Breast epithelium (tissue), 4 donors: ENCODE results near the gene NPHP1. TPM values are rescaled to one million over a fixed set of nuclear protein-coding genes. Genes with fewer than 3 reads are reported as not detected.
A peak's percentile ranks its signal among the peaks of the same experiment; 100 is the strongest.
"Not testable (repeated sequence)": the region's sequence is repeated elsewhere in the genome, so short reads cannot be mapped to it uniquely, and the experiment has no call there.

Experiments
- DNase-seq, 2 donors: peaks; one replicate each; pipeline ENCODE4 v3.0.0-alpha.2; 2019; ENCODE audit warnings: low spot score in 2 of 2
- H3K27ac ChIP-seq, 2 donors: fragments of 200-600 bp; sonication (generic) in 1 of 2; one replicate each; pipeline ENCODE4 v1.5.1; 2016 to 2019; ENCODE audit warnings: mild to moderate bottlenecking in 1 of 2
- H3K27me3 ChIP-seq, 2 donors: fragments of 200-600 bp; sonication (generic) in 1 of 2; one replicate each; pipeline versions ENCODE4 v1.5.1 to v1.6.0; 2017 to 2019; ENCODE audit warnings: control low read depth in 1 of 2, mild to moderate bottlenecking in 1 of 2
- H3K36me3 ChIP-seq: fragments of 200-600 bp; one replicate; pipeline ENCODE4 v1.5.1; 2019
- H3K4me1 ChIP-seq, 2 donors: fragments of 200-600 bp; sonication (generic); one replicate each; pipeline ENCODE4 v1.5.1; 2016 to 2019; ENCODE audit warnings: control low read depth in 1 of 2
- H3K4me3 ChIP-seq, 3 donors: fragments of 200-600 bp; sonication (generic); 1 replicate in 2 of 3; 2 replicates in 1 of 3; pipeline ENCODE4 v1.5.1; 2016 to 2019; ENCODE audit warnings: mild to moderate bottlenecking in 3 of 3, moderate library complexity in 2 of 3
- H3K9me3 ChIP-seq, 2 donors: fragments of 200-600 bp; sonication (generic) in 1 of 2; one replicate each; pipeline ENCODE4 v1.5.1; 2016 to 2019; ENCODE audit warnings: control low read depth in 1 of 2
- POLR2A ChIP-seq: fragments of 450-650 bp; IDR thresholded peaks from one replicate; pipeline ENCODE4 v1.6.1; 2016; ENCODE audit warnings: antibody characterized with exemption, mild to moderate bottlenecking, moderate library complexity
- POLR2AphosphoS5 ChIP-seq, 3 donors: sonication (generic); formaldehyde crosslinking; IDR thresholded peaks; one replicate each; pipeline ENCODE4 v1.6.1; 2017; ENCODE audit warnings: antibody characterized with exemption in 3 of 3
- intact Hi-C: fragments of 100-400 bp; cut with DNase I; formaldehyde crosslinking; loops from one replicate; pipeline ENCODE4 v1.15.1; 2023; ENCODE audit warnings: low total_unique reads
- total RNA-seq, 3 donors: library from RNA; depleted of rRNA; stranded (reverse); fragments of >200 nt; gene quantifications; one replicate each; pipeline ENCODE4 v1.1.0, GENCODE V29; 2016
- TF ChIP-seq, protein P1 (sequence below), 3 donors: fragments of 450-650 bp; IDR thresholded peaks; one replicate each; pipeline ENCODE4 v1.5.1; 2016 to 2017; ENCODE audit warnings: antibody characterized with exemption in 3 of 3, mild to moderate bottlenecking in 3 of 3, moderate library complexity in 3 of 3

Gene NPHP1
- 10 to 100 TPM in 1 of 3 donors, 1 to 10 TPM in 2; 5.4 to 15.4 (median 7.2) TPM for total RNA-seq

DNA sequence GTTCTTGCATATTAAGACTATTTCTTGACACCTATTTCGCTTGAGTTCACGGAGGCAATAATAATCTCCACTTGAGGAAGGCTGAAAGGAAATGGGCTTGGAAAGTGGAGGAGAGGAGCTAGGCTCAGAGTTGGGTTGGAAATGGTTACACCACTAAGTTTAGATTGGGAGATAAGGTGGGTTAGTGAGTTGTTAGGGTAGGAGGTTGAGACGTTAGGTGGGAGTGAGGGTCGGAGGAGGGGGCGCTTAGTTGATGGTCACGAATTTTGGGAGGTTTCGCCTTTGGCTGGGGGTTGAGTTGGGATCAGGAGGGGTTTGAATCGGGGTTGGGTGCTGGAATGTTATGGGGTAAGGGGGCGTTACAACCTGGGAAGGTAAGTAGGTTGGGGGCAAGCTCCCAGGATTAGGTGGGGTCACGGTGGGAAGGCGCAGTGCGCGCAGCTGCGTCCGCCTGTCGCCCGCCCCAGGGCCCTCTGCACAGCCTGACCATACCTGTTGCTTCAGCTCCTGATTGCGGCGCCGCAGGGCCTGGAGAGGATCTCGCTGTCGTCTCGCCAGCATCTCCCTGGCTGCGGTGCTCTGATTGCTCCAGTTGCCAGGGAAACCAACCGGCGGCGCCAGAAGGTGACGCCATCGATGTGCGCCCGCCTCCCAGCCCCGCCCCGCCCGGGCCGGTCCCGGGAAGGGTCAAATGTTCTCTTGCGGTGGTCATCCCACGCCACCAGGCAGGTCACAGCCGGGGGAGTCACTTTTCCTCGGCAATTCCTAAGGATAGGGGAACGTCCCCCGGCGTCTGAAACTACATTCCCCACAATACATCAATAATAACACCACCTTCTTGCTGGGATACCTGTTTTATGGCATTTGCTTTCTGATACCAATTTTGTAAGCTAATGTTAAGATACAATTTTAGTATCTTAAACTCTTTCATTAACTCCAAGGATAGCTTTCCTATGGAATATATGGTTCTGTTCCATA lies at the start of gene NPHP1:
TSS of gene NPHP1 (minus strand) at position 606 of the 978 bp plus-strand sequence. CDS start at position 561, 45 bp downstream.
- Histone ChIP-seq H3K27me3 (no peaks in the 10 kb centered on the region), H3K4me1 (peaks cover 0 to 7% of the 10 kb centered on the region in 2 donors), H3K4me3 (peak within 1 kb of the TSS; percentile 67 to 88 (median 81)), H3K27ac (peak within 1 kb of the TSS; percentile 70 to 83), H3K9me3 (no peaks in the 10 kb centered on the region), H3K36me3 (no peaks in the 10 kb centered on the region)
- TF ChIP-seq POLR2AphosphoS5 (IDR thresholded peaks at IDR 0.05) (peak; percentile 57 to 89 (median 84)), POLR2A (no peak)
- intact Hi-C loops = no loop called here
- DNase-seq = peak; percentile 86 to 87

DNA sequence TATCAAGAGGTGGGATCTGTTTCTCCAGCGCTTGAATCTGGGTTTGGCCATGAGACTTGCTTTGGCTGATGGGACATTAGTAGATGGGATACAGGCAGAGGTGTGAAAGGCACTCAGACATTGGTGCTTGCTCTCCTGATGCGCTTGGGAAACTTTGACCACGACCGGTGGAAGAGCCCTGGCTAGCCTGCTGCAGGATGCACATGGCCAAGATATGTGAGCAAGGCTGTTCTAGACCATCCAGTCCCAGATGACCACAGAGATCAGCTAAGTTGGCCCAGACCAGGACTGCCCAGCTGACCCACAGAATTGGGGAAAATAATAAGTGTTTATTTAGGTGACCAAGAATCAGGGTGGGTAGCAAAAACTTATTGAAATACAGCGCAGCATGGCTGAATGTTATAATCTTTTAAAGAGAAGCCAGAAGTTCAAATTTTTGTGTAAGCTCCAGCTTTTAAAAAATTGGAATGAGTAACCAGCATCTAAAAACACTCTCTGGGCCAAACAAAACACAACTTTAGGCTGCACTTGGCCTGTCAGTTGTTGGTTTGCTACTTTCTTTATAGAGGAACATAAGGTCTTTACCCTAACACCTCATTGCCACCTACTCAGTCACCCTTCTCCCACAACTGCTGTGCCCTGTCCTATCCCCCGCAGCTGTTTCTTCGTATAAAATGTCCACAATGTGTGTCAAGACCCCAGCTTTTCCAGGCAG lies 43.4 kb upstream of the NPHP1 start:
- H3K27ac ChIP-seq, intact Hi-C loops, H3K9me3 ChIP-seq, H3K4me1 ChIP-seq, H3K4me3 ChIP-seq, DNase-seq, H3K27me3 ChIP-seq, H3K36me3 ChIP-seq: not testable (repeated sequence)

DNA sequence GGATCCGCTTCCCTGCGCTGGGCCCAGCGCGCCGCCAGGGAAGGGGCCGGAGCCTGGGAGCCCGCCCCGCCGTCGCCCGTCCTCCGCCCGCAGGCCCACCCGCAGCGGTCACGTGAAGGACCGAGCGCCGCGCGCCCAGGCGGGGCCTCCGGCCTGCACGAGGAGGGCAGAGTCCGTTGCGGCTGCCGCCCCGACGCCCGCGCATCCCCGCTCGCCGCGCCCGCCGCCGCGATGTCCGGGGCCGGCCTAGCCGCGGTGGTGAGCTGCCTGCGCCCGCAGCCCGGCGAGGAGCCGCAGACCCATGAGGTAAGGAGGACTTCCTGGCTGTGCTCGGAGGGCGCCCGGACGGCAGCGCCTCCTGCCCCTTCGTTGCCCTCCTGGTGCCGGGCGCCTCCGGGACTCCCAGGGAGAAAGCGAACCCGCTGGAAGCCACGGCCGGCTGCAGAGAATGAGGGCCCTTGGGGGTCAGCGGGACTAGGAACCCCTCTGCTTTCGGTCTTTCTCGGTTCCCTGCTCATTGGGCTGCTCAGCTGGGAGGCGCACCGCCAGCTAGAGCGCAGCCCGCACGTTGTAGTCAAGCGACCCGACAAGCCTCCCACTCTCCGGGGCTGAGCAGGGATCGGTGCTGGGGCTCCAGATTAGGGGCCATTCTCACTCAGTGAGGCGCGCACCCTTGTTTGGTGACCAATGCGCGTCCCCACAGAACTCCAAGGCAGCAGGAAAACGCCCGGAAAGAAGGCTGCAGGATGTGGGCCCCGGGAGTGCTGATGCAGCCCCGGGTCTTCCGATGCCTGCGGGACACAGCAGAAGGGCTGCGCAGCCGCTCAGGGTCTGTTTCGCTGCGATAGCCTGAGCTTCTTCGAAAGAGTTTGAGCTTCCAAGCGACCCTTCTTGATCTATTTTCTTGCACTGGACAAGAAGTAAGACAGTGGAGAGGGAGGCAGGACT lies 40.9 kb upstream of the NPHP1 start:
- H3K4me3 ChIP-seq, H3K36me3 ChIP-seq, H3K27me3 ChIP-seq, intact Hi-C loops, H3K4me1 ChIP-seq, H3K27ac ChIP-seq, DNase-seq, H3K9me3 ChIP-seq: not testable (repeated sequence)

DNA sequence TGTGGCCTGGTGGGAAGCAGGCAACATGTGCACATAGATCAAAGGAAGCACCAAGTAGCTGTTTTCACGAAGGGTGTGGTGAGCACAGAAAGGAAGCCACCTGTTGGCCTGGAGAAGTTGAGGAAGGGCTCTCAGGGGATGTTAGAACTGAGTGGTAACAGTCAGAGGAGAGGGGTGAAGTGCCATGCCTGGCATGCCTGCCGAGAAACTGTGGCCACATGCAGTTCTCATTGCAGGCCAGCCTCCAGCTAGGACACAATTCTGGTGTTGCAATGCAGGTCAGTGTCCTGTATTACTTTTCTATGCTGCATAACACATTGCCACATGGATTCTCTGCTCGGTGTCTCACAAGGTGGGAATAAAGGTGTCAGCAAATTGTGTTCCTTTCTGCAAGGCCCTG lies 38.5 kb upstream of the NPHP1 start:
- H3K36me3 ChIP-seq, DNase-seq, intact Hi-C loops, H3K9me3 ChIP-seq, H3K4me3 ChIP-seq, H3K27me3 ChIP-seq, H3K4me1 ChIP-seq, H3K27ac ChIP-seq: not testable (repeated sequence)

DNA sequence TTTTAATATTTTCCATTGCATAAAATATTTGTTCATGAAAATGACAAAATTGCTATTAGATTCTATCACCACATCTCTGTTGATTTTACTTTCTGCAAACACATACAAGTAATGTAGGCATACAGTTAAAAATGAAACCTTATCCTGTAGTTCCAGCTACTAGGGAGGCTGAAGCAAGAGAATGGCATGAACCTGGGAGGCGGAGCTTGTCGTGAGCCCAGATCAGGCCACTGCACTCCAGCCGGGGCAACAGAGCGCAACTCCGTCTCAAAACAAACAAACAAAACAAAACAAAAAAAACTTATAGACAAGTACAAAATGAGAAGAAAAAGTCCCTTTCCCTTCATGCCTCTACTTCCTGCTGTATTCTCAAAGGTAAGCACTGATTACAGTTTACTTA lies 29.7 kb upstream of the NPHP1 start:
- H3K9me3 ChIP-seq, intact Hi-C loops, H3K27ac ChIP-seq, H3K36me3 ChIP-seq, H3K4me3 ChIP-seq, H3K27me3 ChIP-seq, DNase-seq, H3K4me1 ChIP-seq: not testable (repeated sequence)

DNA sequence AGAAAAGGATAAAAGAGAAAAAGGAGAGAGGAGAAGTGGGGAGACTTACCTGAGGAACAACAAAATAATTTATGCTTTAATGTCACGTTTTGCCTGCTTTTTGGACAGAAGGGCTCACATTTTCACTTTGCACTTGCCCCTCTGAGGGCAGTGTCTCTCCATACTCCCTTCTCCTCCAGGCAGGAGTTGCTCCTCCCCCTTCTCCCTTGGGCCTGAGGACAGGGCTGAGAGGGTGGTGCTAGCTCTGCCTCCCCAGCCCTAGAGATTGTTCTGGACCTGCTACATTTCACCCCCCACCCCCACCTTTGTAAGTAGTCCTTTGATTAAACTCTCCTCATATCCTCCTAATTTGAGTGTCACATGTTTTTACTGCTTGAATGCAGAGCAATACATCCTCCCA lies 25.1 kb upstream of the NPHP1 start:
- H3K27me3 ChIP-seq, H3K4me1 ChIP-seq, H3K36me3 ChIP-seq, DNase-seq, intact Hi-C loops, H3K9me3 ChIP-seq, H3K4me3 ChIP-seq, H3K27ac ChIP-seq: not testable (repeated sequence)

DNA sequence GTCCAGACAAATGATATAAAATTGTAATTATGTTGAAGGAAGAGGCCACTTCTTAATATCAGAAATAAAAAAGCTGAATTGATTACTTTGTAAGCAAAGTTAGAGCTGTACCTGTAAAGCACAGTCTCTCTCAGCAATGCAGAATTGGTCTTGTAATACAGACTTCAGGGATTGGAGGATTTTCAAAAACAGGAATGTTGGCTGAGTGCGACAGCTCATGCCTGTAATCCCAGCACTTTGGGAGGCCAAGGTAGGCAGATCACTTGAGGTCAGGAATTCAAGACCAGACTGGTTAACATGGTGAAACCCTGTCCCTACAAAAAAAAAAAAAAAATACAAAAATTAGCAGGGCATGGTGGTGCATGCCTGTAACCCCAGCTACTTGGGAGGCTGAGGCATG lies 17.8 kb upstream of the NPHP1 start:
- intact Hi-C loops, H3K9me3 ChIP-seq, DNase-seq: not testable (repeated sequence)

DNA sequence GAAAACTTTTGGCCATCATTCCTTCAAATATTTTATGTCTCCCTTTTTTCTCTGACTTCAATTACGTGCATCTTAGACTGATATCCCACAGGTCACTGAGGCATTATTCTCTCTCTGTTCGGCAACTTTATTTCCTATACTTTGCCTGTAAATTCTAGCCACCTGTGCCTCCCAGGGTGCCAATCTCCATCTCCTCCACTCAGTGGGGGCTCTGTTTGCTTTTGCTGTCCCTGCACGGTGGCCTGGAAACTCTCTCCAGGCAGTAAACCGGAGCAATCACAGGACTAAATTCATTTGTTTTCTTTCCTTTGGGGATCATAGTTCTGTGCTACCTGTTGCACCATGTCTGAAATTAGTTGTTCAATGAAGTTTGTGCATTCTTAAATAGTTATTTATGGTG lies 17.1 kb upstream of the NPHP1 start:
- Histone ChIP-seq H3K27me3 (no peaks in the 10 kb centered on the region), H3K27ac (no peak overlapping the region), H3K4me3 (no peak overlapping the region), H3K9me3 (no peaks in the 10 kb centered on the region), H3K36me3 (no peaks in the 10 kb centered on the region), H3K4me1 (no peaks in the 10 kb centered on the region)
- TF ChIP-seq, protein P1, sequence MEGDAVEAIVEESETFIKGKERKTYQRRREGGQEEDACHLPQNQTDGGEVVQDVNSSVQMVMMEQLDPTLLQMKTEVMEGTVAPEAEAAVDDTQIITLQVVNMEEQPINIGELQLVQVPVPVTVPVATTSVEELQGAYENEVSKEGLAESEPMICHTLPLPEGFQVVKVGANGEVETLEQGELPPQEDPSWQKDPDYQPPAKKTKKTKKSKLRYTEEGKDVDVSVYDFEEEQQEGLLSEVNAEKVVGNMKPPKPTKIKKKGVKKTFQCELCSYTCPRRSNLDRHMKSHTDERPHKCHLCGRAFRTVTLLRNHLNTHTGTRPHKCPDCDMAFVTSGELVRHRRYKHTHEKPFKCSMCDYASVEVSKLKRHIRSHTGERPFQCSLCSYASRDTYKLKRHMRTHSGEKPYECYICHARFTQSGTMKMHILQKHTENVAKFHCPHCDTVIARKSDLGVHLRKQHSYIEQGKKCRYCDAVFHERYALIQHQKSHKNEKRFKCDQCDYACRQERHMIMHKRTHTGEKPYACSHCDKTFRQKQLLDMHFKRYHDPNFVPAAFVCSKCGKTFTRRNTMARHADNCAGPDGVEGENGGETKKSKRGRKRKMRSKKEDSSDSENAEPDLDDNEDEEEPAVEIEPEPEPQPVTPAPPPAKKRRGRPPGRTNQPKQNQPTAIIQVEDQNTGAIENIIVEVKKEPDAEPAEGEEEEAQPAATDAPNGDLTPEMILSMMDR (IDR thresholded peaks at IDR 0.05) = no peak
- TF ChIP-seq POLR2AphosphoS5 (IDR thresholded peaks at IDR 0.05) = no peak
- no peak for TF ChIP-seq POLR2A
- DNase-seq = no peak
- intact Hi-C loops = no loop called here

More for the DNA sequence above, 17.8 kb upstream of the NPHP1 start:
- not testable (repeated sequence) for H3K4me3 ChIP-seq, H3K27me3 ChIP-seq, H3K27ac ChIP-seq, H3K36me3 ChIP-seq, H3K4me1 ChIP-seq
